SK-N-SH (cell line): ENCODE data around the gene SNX22.

Experiments
- POLR2AphosphoS5 ChIP-seq: IDR thresholded peaks from 2 replicates; pipeline ENCODE4 v1.6.1; 2012; ENCODE audit warnings: low read depth, low read length
- TF ChIP-seq, protein P1 (sequence below): fragments of 200-600 bp; sonication (generic); IDR thresholded peaks from 2 replicates; pipeline ENCODE4 v1.6.1; 2017; ENCODE audit warnings: antibody characterized with exemption, mild to moderate bottlenecking, moderate library complexity
- TF ChIP-seq, protein P2 (sequence below): fragments of 150-350 bp; IDR thresholded peaks from 2 replicates; pipeline ENCODE4 v1.6.1; 2017; ENCODE audit warnings: antibody characterized with exemption, low read length, low read depth, borderline replicate concordance

DNA sequence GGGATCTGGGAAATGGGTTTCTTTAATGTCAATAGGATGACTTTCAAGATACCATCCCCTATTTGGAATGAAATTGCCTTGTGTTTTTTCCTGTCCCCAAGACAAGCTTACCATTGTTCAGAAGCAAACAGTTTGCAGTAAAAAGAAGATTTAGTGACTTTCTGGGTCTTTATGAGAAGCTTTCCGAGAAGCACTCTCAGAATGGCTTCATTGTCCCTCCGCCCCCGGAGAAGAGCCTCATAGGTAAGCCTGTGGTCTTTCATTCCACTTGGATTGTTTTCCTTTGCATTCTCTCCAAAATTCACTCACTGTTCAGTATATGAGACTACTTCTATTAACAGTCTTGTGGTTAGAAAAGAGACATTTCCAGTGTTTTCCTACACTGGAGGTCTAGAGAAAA, 25.6 kb upstream of the SNX22 start:
- TF ChIP-seq, protein P1, sequence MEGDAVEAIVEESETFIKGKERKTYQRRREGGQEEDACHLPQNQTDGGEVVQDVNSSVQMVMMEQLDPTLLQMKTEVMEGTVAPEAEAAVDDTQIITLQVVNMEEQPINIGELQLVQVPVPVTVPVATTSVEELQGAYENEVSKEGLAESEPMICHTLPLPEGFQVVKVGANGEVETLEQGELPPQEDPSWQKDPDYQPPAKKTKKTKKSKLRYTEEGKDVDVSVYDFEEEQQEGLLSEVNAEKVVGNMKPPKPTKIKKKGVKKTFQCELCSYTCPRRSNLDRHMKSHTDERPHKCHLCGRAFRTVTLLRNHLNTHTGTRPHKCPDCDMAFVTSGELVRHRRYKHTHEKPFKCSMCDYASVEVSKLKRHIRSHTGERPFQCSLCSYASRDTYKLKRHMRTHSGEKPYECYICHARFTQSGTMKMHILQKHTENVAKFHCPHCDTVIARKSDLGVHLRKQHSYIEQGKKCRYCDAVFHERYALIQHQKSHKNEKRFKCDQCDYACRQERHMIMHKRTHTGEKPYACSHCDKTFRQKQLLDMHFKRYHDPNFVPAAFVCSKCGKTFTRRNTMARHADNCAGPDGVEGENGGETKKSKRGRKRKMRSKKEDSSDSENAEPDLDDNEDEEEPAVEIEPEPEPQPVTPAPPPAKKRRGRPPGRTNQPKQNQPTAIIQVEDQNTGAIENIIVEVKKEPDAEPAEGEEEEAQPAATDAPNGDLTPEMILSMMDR: no peak
- TF ChIP-seq, protein P2, sequence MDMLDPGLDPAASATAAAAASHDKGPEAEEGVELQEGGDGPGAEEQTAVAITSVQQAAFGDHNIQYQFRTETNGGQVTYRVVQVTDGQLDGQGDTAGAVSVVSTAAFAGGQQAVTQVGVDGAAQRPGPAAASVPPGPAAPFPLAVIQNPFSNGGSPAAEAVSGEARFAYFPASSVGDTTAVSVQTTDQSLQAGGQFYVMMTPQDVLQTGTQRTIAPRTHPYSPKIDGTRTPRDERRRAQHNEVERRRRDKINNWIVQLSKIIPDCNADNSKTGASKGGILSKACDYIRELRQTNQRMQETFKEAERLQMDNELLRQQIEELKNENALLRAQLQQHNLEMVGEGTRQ: no peak
- no peak for TF ChIP-seq POLR2AphosphoS5
